Body of pancreas (tissue), 4 donors: ENCODE data around the gene HYOU1. TPM values are rescaled to one million over a fixed set of nuclear protein-coding genes. Genes with fewer than 3 reads are reported as not detected.

Experiments used
- ATAC-seq: fragments of 150-250 bp; one replicate; pipeline ENCODE4 v1.9.1; 2016
- DNase-seq, 4 donors: peaks; one replicate each; pipeline ENCODE4 v3.0.0-alpha.2; 2019
- H3K27ac ChIP-seq, 4 donors: fragments of 200-600 bp; sonication (generic); 1 replicate in 3 of 4; 2 replicates in 1 of 4; pipeline versions ENCODE4 v1.5.1 to v1.6.1; 2016 to 2019; ENCODE audit warnings: mild to moderate bottlenecking in 1 of 4, mixed read lengths in 1 of 4, moderate library complexity in 1 of 4
- H3K27me3 ChIP-seq, 2 donors: fragments of 200-600 bp; sonication (generic); one replicate each; pipeline ENCODE4 v1.6.0; 2016; ENCODE audit warnings: mild to moderate bottlenecking in 1 of 2
- H3K36me3 ChIP-seq, 2 donors: fragments of 200-600 bp; sonication (generic); replicated peaks in 1 of 2; 2 replicates each; pipeline ENCODE4 v1.5.1; 2016; ENCODE audit warnings: low read depth in 2 of 2; ENCODE audit not compliant: insufficient read depth in 1 of 2
- H3K4me1 ChIP-seq: fragments of 200-600 bp; sonication (generic); one replicate; pipeline ENCODE4 v1.6.0; 2016
- H3K4me3 ChIP-seq, 2 donors: fragments of 200-600 bp; sonication (generic); 1 replicate in 1 of 2; 2 replicates in 1 of 2; pipeline ENCODE4 v1.5.1; 2016 to 2019
- H3K9me3 ChIP-seq, 3 donors: fragments of 200-600 bp; sonication (generic); 1 replicate in 2 of 3; 2 replicates in 1 of 3; pipeline ENCODE4 v1.5.1; 2016
- CTCF ChIP-seq, 7 experiments: fragments of 450-650 bp in 4 of 7; fragments of 200-600 bp in 3 of 7; sonication (generic) in 3 of 7; IDR thresholded peaks; one replicate each; pipeline ENCODE4 v1.5.1; 2016 to 2019; ENCODE audit warnings: antibody characterized with exemption in 7 of 7
- POLR2A ChIP-seq, 3 donors: fragments of 450-650 bp; IDR thresholded peaks; one replicate each; pipeline ENCODE4 v1.6.1; 2016; ENCODE audit warnings: antibody characterized with exemption in 3 of 3, mild to moderate bottlenecking in 2 of 3
- WGBS, 2 donors: methylation state at CpG; one replicate each; pipeline ENCODE4 v1.1.5; 2017; 5-methylcytosine and 5-hydroxymethylcytosine counted together
- intact Hi-C: fragments of 100-400 bp; cut with DNase I; formaldehyde crosslinking; loops from one replicate; pipeline ENCODE4 v1.15.1; 2023
- total RNA-seq, 2 donors: library from RNA; depleted of rRNA; stranded (reverse); fragments of >200 nt; gene quantifications; one replicate each; pipeline ENCODE4 v1.1.0, GENCODE V29; 2016

The HYOU1 gene
- total RNA-seq, 2 donors from 2014 or later, result 121 to 218 TPM

GRCh38 chr11:119051440-119052162, 5.4 kb downstream of the HYOU1 start:
- Histone ChIP-seq H3K36me3 (peaks cover 15 to 58% of the 10 kb centered on the region in 2 donors), H3K27ac (no peak overlapping the region), H3K9me3 (no peaks in the 10 kb centered on the region), H3K4me3 (no peak overlapping the region), H3K4me1 (peaks cover 27% of the 10 kb centered on the region), H3K27me3 (no peaks in the 10 kb centered on the region)
- ATAC-seq (no peak), DNase-seq (no peak)
- intact Hi-C loops, result no loop called here
- TF ChIP-seq CTCF (IDR thresholded peaks at IDR 0.05), result no peak
- no peak for TF ChIP-seq POLR2A (IDR thresholded peaks at IDR 0.05)
- 79% methylated on average over 17 of the region's 17 CpGs for WGBS, 2 donors

- DNase-seq (no peak), ATAC-seq (no peak)
- no peak for TF ChIP-seq CTCF (IDR thresholded peaks at IDR 0.05)
- 75 to 87% methylated on average over 7 of the region's 7 CpGs for WGBS, 2 donors
- H3K27me3 ChIP-seq, result no peaks in the 10 kb centered on the region
- H3K9me3 ChIP-seq, result no peaks in the 10 kb centered on the region
- H3K27ac ChIP-seq, result no peak overlapping the region
- peaks cover 3% of the 10 kb centered on the region for H3K4me1 ChIP-seq
- no peak overlapping the region for H3K4me3 ChIP-seq
- peaks cover 15 to 69% of the 10 kb centered on the region in 2 donors for H3K36me3 ChIP-seq
- intact Hi-C loops, result no loop called here
These were observed 7.9 kb downstream of the HYOU1 start for GRCh38 chr11:119049081-119049480.

- WGBS, 2 donors, result 83 to 91% methylated on average over 9 of the region's 9 CpGs
These were observed 8.4 kb downstream of the HYOU1 start for GRCh38 chr11:119048644-119049043.

GRCh38 chr11:119047205-119047604, 9.8 kb downstream of the HYOU1 start:
- 95 to 100% methylated on average over 6 of the region's 6 CpGs for WGBS, 2 donors

More at GRCh38 chr11:119048644-119049043, 8.4 kb downstream of the HYOU1 start:
- H3K27ac ChIP-seq, result no peak overlapping the region
- intact Hi-C loops, result no loop called here
- H3K9me3 ChIP-seq, result no peaks in the 10 kb centered on the region
- no peak for DNase-seq
- H3K4me1 ChIP-seq, result no peaks in the 10 kb centered on the region
- H3K4me3 ChIP-seq, result no peak overlapping the region
- peaks cover 15 to 65% of the 10 kb centered on the region in 2 donors for H3K36me3 ChIP-seq
- ATAC-seq, result no peak
- no peaks in the 10 kb centered on the region for H3K27me3 ChIP-seq
- TF ChIP-seq CTCF (IDR thresholded peaks at IDR 0.05) (no peak), POLR2A (IDR thresholded peaks at IDR 0.05) (no peak)

More at GRCh38 chr11:119047205-119047604, 9.8 kb downstream of the HYOU1 start:
- H3K36me3 ChIP-seq, result peaks cover 8 to 56% of the 10 kb centered on the region in 2 donors
- intact Hi-C loops, result no loop called here
- no peaks in the 10 kb centered on the region for H3K27me3 ChIP-seq
- no peak overlapping the region for H3K4me3 ChIP-seq
- no peaks in the 10 kb centered on the region for H3K9me3 ChIP-seq
- no peak for DNase-seq
- TF ChIP-seq CTCF (IDR thresholded peaks at IDR 0.05) (no peak), POLR2A (IDR thresholded peaks at IDR 0.05) (no peak)
- H3K27ac ChIP-seq, result no peak overlapping the region
- H3K4me1 ChIP-seq, result no peaks in the 10 kb centered on the region
- no peak for ATAC-seq
